COR-L47 (cell line): Measurements from ENCODE around the gene APEX1.
"Not testable (repeated sequence)": the region's sequence is repeated elsewhere in the genome, so short reads cannot be mapped to it uniquely, and the experiment has no call there.

Experiments used
- DNase-seq: peaks from one replicate; lab custom pipeline; 2025; lab: John Stamatoyannopoulos, UW

The APEX1 gene

DNA sequence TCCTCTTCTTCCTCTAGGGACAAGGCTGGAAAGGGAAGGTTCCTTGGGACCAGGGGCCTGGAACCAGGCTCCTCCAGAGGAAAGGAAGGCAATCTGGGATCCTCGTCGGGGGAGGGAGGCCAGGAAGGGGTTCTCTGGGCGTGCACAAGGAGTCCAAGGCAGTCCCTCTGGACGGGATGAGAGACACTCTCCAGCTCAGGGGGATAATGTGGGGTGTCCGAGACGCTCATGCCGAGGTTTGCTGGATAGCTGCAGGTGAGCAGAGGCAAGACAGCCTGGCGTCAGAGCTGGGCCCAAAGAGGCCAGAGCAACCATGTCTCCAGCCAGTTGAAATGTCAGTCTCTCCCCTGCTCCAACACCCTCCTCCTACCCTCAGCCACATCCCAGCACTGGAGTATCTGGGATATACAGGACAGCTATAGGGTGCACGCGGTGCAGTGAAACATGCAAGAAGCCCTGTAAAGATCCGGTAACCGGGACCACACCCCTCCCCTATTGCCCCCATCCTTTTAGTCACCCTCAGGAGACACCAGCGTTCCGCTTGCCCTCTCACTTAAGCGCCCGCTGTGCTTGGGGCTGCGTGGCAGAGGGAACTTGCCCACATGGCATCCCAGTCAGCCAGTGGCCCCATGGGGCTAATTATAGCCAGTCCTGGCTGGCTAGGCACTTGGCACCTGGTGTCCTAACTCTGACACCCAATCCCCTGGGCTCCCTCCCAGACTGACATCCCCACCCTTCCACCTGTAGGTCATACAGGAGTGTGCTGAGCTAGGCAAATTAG, 19.3 kb upstream of the APEX1 start, which contains the start of gene KLHL33:
KLHL33 (minus strand) TSS at position 585 of the 781 bp plus-strand sequence; CDS start at position 230, 355 bp downstream.
- no peak for DNase-seq

GRCh38 chr14:20436363-20436755, 18.7 kb upstream of the APEX1 start:
- DNase-seq: no peak

DNA sequence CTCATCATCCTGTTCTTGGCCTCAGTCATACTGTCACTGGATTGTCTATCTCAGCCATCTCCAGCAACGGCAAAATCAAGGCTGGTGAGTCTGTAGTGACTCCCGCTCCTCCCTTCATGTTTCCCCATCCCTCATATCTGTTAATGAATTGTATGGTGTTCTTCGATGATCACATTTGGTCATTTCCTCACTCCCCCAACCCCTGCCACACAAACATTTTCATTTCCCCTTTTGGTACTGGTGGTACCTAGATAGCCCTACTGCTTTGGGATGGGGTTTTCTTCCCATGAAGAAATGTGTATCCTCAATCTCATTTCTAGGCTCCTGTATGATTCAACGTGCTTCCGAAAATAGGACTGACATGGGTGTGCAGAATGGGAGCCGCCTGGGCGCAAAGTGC, 16.4 kb upstream of the APEX1 start:
- DNase-seq: no peak

- DNase-seq: no peak
Measured at GRCh38 chr14:20440465-20440864, 14.6 kb upstream of the APEX1 start.

DNA sequence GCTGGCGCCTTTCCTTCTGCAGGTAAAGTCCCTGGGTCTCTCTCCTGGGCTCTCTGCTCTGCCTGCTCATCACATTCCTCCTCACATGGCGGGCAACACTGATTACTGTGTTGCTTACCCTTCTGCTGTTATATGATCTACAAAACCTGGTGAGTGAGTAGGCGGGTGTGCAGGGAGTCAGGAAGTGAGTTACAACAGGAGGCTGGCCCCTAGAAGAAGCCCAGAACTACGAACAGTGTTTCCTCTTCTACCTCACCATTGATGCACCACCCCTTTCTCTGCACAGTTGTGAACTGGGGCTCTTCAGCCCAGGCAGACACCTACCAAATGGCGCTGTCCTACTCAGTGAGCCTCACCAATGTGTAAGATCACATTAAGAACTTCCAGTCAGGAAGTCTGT, 14.1 kb upstream of the APEX1 start:
- no peak for DNase-seq

- DNase-seq: no peak
Measured at GRCh38 chr14:20441461-20441860, 13.6 kb upstream of the APEX1 start.

DNA sequence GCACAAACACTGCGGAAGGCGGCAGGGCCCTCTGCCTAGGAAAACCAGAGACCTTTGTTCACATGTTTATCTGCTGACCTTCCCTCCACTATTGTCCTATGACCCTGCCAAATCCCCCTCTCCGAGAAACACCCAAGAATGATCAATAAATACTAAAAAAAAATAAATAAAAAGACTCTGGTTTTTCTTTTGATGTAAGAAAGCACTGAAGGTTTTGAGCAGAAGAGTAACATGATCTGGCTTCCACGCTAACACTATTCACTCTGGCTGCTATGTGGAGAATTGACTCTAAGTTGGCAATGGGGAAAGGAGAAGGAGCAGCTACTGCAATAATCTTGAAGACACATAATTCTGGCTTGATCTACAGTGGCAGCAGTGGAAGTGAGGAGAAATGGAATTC, 11.4 kb upstream of the APEX1 start:
- DNase-seq: not testable (repeated sequence)

DNA sequence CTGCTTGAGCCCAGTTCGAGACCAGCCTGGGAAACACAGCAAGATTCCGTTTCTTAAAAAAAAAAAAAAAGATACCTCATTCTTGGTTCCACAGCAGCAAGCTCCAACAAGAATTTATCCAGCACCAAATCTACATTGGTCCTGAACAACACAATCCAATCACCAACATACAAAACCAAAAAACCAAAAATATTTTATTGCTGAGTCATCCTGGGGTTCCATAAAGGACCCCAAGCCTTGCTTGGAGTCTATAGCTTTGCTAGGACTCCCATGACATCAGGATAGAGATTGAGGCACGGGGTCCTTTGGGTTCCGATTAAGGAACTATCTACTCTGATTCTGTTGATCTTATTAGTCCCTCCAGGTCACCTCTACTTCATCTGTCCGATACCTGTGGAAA, 8.1 kb upstream of the APEX1 start:
- no peak for DNase-seq

GRCh38 chr14:20452831-20453230, 2.2 kb upstream of the APEX1 start:
- DNase-seq: not testable (repeated sequence)

- DNase-seq: peak; percentile 87
Measured at GRCh38 chr14:20455355-20456300, 602 bp downstream of the APEX1 start.

- DNase-seq: no peak
Measured at GRCh38 chr14:20456971-20457370, 1.9 kb downstream of the APEX1 start.

DNA sequence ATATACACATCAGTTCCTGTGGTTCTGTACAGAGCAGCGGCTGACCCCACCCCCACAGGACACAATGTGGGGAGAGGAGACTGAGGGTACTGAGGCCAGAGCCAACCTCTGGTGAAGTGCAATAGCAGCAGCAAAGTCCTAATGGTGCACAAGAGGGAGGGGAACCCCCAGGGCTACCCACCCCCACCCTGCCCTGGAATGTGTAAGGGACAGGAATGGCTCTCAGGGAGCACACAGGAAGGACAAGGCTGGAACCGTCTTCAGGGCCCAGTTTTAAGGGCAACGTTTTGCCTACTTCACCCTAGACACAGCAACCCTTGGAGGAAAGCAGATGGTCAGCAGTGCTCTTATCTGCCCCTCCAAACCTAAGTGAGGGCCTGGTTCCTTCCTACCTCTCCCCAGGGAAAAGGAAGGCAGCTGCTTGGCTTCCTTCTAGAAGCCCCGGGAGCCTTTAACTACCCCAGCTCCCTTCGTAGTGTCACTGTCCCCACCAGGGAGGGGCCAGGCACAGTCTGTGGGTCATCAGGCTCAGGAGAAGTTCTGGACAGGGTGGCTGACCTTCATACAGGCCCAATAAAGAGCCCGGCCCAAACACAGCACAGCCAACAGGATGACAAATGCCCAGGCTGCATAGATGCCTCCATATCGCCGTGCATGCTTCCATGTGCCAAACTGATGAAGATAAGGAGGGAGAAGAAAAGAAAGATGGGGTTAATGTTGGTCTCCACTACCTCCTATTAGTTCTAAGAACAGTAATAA, 3.2 kb downstream of the APEX1 start:
- no peak for DNase-seq

- peak; percentile 61 for DNase-seq
Measured at GRCh38 chr14:20460458-20461224, 5.6 kb downstream of the APEX1 start.

DNA sequence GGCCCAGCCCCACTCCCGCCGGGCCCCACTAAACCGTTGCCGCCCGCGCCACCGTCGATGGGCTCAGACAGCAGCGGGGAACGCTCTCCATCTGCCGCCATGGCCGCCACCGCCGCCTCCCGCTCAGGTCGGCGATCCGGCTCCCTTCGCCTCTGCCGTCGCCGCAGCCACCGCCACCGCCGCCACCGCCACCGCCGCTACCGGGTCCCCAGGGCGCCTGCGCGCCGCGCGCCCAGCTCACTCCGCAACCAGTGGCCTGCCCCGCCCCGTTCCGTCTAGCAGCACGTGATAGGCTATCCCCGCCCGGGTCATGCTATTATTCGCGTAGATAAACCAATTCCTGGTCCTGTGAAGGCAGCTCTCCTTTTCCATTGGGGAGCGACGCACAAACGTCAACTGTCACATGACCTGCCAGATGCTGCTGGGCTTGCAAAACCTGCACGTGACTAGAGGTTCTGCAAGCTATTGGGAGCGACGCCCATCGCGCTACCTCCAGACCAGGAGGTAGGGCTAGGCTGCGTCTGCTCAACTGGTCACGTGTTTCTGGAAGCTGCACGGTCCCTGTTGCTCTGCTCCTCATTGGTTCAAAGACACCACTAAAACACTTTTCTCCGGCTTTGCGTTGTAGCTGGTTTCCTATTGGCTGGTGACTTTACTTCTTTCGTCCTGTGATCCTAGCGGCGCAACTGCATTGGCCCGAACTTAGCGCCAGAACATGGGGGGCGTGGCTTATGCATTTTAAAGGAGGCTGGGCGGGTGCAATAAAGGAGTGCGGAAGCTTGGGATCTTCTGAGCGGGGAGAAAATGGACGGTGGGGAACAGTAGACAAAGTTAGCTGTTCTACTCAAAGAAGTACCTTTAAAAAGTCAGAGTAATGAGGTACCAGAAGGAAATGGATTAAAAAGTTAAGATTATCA, 6.5 kb downstream of the APEX1 start, which contains the start of gene PIP4P1:
PIP4P1 (minus strand) TSS at position 210 of the 917 bp plus-strand sequence; CDS start at position 101, 109 bp downstream.
- DNase-seq: peak; percentile 100

GRCh38 chr14:20468764-20469241, 13.8 kb downstream of the APEX1 start:
- no peak for DNase-seq

GRCh38 chr14:20469242-20469889, 14.3 kb downstream of the APEX1 start, which contains the start of gene PNP:
Gene PNP, plus strand, starts transcription at chr14:20469406. Its CDS starts 119 bp downstream, at chr14:20469525.
- peak; percentile 92 for DNase-seq

GRCh38 chr14:20469890-20470602, 15.0 kb downstream of the APEX1 start:
- peak; percentile 4 for DNase-seq

DNA sequence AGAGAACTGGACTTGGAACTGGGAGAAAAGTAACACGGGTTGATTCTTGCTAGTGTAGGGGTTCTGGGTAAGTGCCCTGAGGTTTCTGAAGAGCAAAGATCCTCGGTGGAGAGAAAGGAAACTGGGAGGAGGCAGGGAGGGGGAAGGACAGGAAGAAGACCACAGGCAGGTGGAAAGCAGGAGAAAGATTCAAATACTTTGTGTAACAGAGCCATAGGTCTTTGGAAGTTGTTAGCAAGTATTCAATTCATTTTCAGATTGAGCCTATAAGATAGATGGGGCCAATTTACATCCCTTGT, 15.5 kb downstream of the APEX1 start:
- DNase-seq: no peak
